Brain microvascular endothelial cell (primary cell): Measurements from ENCODE around the gene AEBP2.

Experiments
- DNase-seq: peaks from one replicate; pipeline ENCODE4 v3.0.0-alpha.2; 2020
- H3K27ac ChIP-seq: fragments of 250-450 bp; sonication (Bioruptor Pico); 2 replicates; pipeline ENCODE4 v1.5.1; 2020; ENCODE audit warnings: mild to moderate bottlenecking, moderate library complexity
- H3K27me3 ChIP-seq: fragments of 250-450 bp; sonication (Bioruptor Pico); replicated peaks from 2 replicates; pipeline ENCODE4 v1.5.1; 2020; ENCODE audit warnings: mild to moderate bottlenecking
- H3K36me3 ChIP-seq: fragments of 250-450 bp; sonication (Bioruptor Pico); replicated peaks from 2 replicates; pipeline ENCODE4 v1.5.1; 2020; ENCODE audit warnings: mild to moderate bottlenecking
- H3K4me3 ChIP-seq: 2 replicates; pipeline ENCODE4 v1.5.1; 2011; ENCODE audit warnings: low read depth, mild to moderate bottlenecking, control low read depth, low read length, moderate library complexity
- CTCF ChIP-seq: IDR thresholded peaks from 2 replicates; pipeline ENCODE4 v1.5.1; 2011; ENCODE audit warnings: low read depth, mild to moderate bottlenecking, moderate library complexity, low read length, control low read depth, inconsistent platforms; ENCODE audit errors: missing control alignments
- in situ Hi-C: cut with HindIII; loops from 2 replicates; pipeline ENCODE4 v1.10.0; 2017; ENCODE audit warnings: low sequenced_read_pairs, low pct_ligation_motif_present

Gene AEBP2

DNA sequence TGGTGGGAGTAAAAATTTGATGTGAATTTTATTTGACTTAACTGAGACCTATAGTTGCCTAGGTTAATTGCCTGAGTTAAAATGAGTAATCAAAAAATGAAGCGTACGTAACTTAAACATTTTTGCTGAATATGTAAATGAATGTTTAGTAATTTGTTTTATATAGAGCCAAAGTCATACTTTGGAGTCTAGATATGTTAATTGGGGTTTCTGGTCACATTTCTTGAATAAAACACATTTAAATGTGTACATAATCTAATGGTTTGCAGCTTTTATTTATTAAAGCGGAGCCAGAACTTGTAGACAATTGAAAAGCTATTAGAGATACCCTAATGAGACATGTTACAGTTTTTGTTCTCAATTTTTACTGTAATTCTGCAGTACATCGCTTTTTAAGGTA is 71.2 kb downstream of the AEBP2 start:
- H3K27ac ChIP-seq = no peak overlapping the region
- no peaks in the 10 kb centered on the region for H3K27me3 ChIP-seq
- in situ Hi-C loops = no loop called here
- peaks cover 3% of the 10 kb centered on the region for H3K36me3 ChIP-seq
- no peak overlapping the region for H3K4me3 ChIP-seq
- TF ChIP-seq CTCF = no peak
- no peak for DNase-seq

GRCh38 chr12:19515179-19515578 is 75.9 kb downstream of the AEBP2 start:
- Histone ChIP-seq H3K36me3 (peaks cover 3% of the 10 kb centered on the region), H3K27ac (no peak overlapping the region), H3K4me3 (no peak overlapping the region), H3K27me3 (no peaks in the 10 kb centered on the region)
- no peak for DNase-seq
- TF ChIP-seq CTCF = no peak
- in situ Hi-C loops = no loop called here

DNA sequence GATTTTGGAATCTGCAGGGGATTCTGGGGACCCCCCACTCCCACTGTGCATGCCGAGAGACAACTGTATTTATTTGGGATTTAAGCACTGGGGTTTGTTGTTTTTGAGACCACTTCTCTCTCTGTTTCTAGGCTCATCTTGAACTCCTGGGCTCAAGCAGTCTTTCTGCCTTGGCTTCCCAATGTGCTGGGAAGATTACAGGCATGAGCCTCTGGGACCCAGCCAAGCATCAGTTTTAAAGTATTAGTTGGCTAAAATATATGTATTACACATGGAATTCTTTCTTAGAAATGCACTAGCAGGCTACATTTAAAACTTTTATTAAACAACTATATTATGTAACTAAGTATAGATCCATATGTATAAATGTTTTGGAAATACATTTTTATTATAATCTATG is 78.3 kb downstream of the AEBP2 start:
- DNase-seq = no peak
- Histone ChIP-seq H3K36me3 (peaks cover 3% of the 10 kb centered on the region), H3K27ac (no peak overlapping the region), H3K27me3 (no peaks in the 10 kb centered on the region), H3K4me3 (no peak overlapping the region)
- TF ChIP-seq CTCF = no peak
- in situ Hi-C loops = no loop called here

GRCh38 chr12:19518209-19518608 is 78.9 kb downstream of the AEBP2 start:
- Histone ChIP-seq H3K4me3 (no peak overlapping the region), H3K36me3 (peaks cover 3% of the 10 kb centered on the region), H3K27me3 (no peaks in the 10 kb centered on the region), H3K27ac (no peak overlapping the region)
- no peak for DNase-seq
- no peak for TF ChIP-seq CTCF
- in situ Hi-C loops = no loop called here

DNA sequence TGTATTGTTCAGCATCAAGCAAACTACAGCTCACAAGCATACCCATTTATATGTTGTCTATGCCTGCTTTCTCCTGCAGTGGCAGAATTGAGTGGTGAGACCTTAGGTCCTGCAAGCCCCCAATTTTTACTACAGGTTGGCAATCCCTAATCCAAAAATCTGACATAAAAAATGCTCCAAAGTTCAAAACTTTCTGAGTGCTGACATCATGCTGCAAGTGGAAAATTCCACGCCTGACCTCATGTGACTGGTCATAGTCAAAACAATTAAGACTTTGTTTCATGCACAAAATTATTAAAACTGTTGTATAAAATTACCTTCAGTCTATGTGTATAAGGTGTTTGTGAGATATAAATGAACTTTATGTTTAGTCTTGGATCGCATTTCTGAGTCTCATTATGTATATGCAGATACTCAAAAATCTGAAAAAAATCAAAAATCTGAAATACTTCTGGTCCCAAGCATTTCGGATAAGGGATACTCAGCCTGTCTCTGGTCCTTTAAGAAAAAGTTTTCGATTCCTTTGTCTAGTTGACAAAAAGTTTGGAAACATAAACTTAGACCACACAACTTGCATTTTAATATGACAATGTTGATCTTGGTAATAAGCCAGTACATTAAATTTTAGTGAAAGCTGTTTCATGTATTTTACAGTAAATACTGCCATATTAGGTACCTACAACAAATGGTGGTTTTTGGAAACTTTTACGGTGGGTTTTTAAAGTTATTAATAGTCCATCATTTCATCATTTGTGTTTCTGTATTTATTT is 81.5 kb downstream of the AEBP2 start:
- no peaks in the 10 kb centered on the region for H3K36me3 ChIP-seq
- no peak overlapping the region for H3K4me3 ChIP-seq
- no peaks in the 10 kb centered on the region for H3K27me3 ChIP-seq
- TF ChIP-seq CTCF = no peak
- in situ Hi-C loops = no loop called here
- no peak for DNase-seq
- no peak overlapping the region for H3K27ac ChIP-seq

DNA sequence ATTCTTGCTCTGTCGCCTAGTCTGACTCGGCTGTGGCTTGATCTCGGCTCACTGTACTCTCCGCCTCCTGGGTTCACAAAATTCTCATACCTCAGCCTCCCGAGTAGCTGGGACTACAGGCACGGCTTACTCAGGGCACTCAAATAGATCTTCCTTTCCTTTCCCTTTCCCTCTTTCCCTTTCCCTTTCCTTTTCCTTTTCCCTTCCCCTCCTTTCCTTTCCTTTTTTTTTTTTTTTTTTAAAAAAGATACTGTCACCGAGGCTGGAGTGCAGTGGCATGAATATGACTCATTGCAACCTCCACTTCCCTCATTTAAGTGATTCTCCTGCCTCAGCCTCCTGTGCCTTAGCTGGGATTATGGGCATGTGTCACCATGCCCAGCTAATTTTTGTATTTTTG is 86.0 kb downstream of the AEBP2 start:
- TF ChIP-seq CTCF = no peak
- no peaks in the 10 kb centered on the region for H3K36me3 ChIP-seq
- no peak for DNase-seq
- in situ Hi-C loops = no loop called here
- H3K27me3 ChIP-seq = no peaks in the 10 kb centered on the region
- no peak overlapping the region for H3K27ac ChIP-seq
- H3K4me3 ChIP-seq = no peak overlapping the region
